ENCODE data around the gene PLCB3. TPM values are rescaled to one million over a fixed set of nuclear protein-coding genes. Genes with fewer than 3 reads are reported as not detected.
"Not testable (repeated sequence)": the region's sequence is repeated elsewhere in the genome, so short reads cannot be mapped to it uniquely, and the experiment has no call there.

PLCB3 gene
- total and polyA plus RNA-seq, 4 donors, result 12.7 to 16.9 (median 14.5) TPM

- Histone ChIP-seq H3K36me3 (ENCODE audit: control insufficient read depth, insufficient read depth, low read length) (peaks cover 58% of the 10 kb centered on the region), H3K4me1 (ENCODE audit: control insufficient read depth, insufficient read depth, low read length) (peaks cover 57% of the 10 kb centered on the region), H3K27ac (ENCODE audit: low read depth, low read length) (peak overlapping the region; percentile 100), H3K9me3 (ENCODE audit: control insufficient read depth, insufficient read depth, low read length) (no peaks in the 10 kb centered on the region), H3K27me3 (ENCODE audit: control insufficient read depth, insufficient read depth, low read length) (no peaks in the 10 kb centered on the region), H3K4me3 (ENCODE audit: low read depth, low read length) (peak overlapping the region; percentile 85)
- peak in 2 of 6 donors; percentile 24 to 57 for DNase-seq (ENCODE audit: low read depth in 4 of 6, low spot score in 6 of 6)
- under 1% methylated on average over 58 of the region's 63 CpGs for WGBS (ENCODE audit: insufficient coverage)
These were observed 9.6 kb upstream of the PLCB3 start for GRCh38 chr11:64241491-64242374.

DNA sequence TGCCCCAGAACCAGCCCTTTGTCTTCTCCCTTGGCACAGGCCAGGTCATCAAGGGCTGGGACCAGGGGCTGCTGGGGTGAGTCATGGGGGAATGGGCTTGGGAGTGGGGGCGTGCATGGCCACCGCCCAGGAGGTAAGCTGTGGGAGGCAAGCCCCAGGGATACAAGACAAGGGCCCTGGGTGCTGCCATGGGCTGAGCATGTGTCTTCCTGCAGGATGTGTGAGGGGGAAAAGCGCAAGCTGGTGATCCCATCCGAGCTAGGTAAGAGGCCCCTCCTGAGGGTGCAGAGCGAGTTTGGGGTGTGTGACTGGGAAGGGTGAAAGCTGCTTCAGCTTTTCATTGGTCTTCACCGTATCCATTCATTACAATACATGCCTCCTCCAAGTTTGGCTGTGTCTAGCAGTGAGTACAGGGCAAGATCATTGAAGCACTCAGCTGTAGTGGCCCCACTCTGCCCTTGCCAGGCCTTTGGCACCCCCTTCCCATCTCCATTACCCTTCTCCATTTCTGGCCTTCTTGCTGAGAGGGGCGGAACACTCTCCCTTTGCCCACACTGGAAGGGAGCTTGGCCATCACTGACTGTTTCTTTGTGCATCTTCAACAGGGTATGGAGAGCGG lies 8.0 kb upstream of the PLCB3 start:
- Histone ChIP-seq H3K9me3 (ENCODE audit: control insufficient read depth, insufficient read depth, low read length) (no peaks in the 10 kb centered on the region), H3K4me1 (ENCODE audit: control insufficient read depth, insufficient read depth, low read length) (peaks cover 67% of the 10 kb centered on the region), H3K27me3 (ENCODE audit: control insufficient read depth, insufficient read depth, low read length) (no peaks in the 10 kb centered on the region), H3K36me3 (ENCODE audit: control insufficient read depth, insufficient read depth, low read length) (peaks cover 42% of the 10 kb centered on the region), H3K4me3 (ENCODE audit: low read depth, low read length) (no peak overlapping the region), H3K27ac (ENCODE audit: low read depth, low read length) (no peak overlapping the region)
- no peak for DNase-seq (ENCODE audit: low read depth in 4 of 6, low spot score in 6 of 6)
- WGBS (ENCODE audit: insufficient coverage), result 100% methylated on average over 2 of the region's 8 CpGs

GRCh38 chr11:64244107-64244506 lies 7.2 kb upstream of the PLCB3 start:
- H3K9me3 ChIP-seq (ENCODE audit: control insufficient read depth, insufficient read depth, low read length), result no peaks in the 10 kb centered on the region
- WGBS (ENCODE audit: insufficient coverage), result 56% methylated on average over 3 of the region's 5 CpGs
- H3K36me3 ChIP-seq (ENCODE audit: control insufficient read depth, insufficient read depth, low read length), result peaks cover 37% of the 10 kb centered on the region
- no peak for DNase-seq (ENCODE audit: low read depth in 4 of 6, low spot score in 6 of 6)
- peaks cover 67% of the 10 kb centered on the region for H3K4me1 ChIP-seq (ENCODE audit: control insufficient read depth, insufficient read depth, low read length)
- no peak overlapping the region for H3K27ac ChIP-seq (ENCODE audit: low read depth, low read length)
- no peak overlapping the region for H3K4me3 ChIP-seq (ENCODE audit: low read depth, low read length)
- no peaks in the 10 kb centered on the region for H3K27me3 ChIP-seq (ENCODE audit: control insufficient read depth, insufficient read depth, low read length)

- no peak for DNase-seq (ENCODE audit: low read depth in 4 of 6, low spot score in 6 of 6)
- 77% methylated on average over 3 of the region's 6 CpGs for WGBS (ENCODE audit: insufficient coverage)
- Histone ChIP-seq H3K36me3 (ENCODE audit: control insufficient read depth, insufficient read depth, low read length) (peaks cover 37% of the 10 kb centered on the region), H3K27ac (ENCODE audit: low read depth, low read length) (peak overlapping the region; percentile 41), H3K4me3 (ENCODE audit: low read depth, low read length) (no peak overlapping the region), H3K4me1 (ENCODE audit: control insufficient read depth, insufficient read depth, low read length) (peaks cover 67% of the 10 kb centered on the region), H3K27me3 (ENCODE audit: control insufficient read depth, insufficient read depth, low read length) (no peaks in the 10 kb centered on the region), H3K9me3 (ENCODE audit: control insufficient read depth, insufficient read depth, low read length) (no peaks in the 10 kb centered on the region)
These were observed 6.4 kb upstream of the PLCB3 start for GRCh38 chr11:64244966-64245365.

- Histone ChIP-seq H3K4me3 (ENCODE audit: low read depth, low read length) (peak overlapping the region; percentile 62), H3K36me3 (ENCODE audit: control insufficient read depth, insufficient read depth, low read length) (peaks cover 37% of the 10 kb centered on the region), H3K27ac (ENCODE audit: low read depth, low read length) (peak overlapping the region; percentile 41), H3K4me1 (ENCODE audit: control insufficient read depth, insufficient read depth, low read length) (peaks cover 67% of the 10 kb centered on the region), H3K9me3 (ENCODE audit: control insufficient read depth, insufficient read depth, low read length) (no peaks in the 10 kb centered on the region), H3K27me3 (ENCODE audit: control insufficient read depth, insufficient read depth, low read length) (peaks cover 1% of the 10 kb centered on the region)
- 8% methylated on average over 2 of the region's 6 CpGs for WGBS (ENCODE audit: insufficient coverage)
- peak in 1 of 6 donors; percentile 66 for DNase-seq (ENCODE audit: low read depth in 4 of 6, low spot score in 6 of 6)
These were observed 5.9 kb upstream of the PLCB3 start for GRCh38 chr11:64245401-64245796.

DNA sequence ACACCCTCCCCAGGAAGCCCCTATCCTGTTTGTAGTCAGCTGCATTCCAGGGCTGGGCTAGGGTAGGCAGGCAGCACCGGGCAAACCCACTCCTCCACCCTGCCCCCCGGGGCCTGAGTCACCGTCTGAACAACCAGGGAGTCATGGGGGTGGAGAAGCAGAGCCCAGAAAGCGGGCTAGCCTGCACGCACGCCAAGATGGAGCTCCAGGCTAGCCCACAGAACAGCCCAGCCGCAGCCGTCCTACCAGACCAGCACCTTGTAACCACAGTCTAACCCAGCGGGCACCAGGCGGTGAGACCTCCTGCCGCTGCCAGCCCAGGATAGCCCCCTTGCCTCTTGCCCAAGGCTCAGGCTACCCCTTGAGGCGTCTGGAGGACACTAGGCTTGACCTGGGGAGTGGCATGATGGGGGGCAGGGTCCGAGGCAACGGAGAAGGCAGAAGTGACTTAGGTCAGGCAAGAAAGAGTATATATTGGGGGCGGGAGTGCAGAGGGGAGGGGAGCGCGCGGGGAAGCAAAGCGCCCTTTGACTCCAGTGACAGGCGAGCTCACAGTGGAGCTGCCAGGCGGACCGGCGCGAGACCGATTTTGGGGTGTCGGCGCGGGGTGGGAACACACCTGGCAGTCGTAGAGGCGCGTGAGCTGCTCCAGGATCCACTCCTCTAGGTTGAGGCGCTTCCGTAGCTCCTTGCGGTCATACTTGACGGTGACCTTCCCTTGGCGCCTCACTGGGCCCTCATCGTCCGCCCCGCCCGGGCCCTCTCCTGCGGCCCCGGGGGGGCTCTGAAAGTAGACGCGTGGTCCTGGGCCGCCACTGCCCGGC lies 5.3 kb upstream of the PLCB3 start:
- H3K4me1 ChIP-seq (ENCODE audit: control insufficient read depth, insufficient read depth, low read length), result peaks cover 69% of the 10 kb centered on the region
- H3K27me3 ChIP-seq (ENCODE audit: control insufficient read depth, insufficient read depth, low read length), result peaks cover 6% of the 10 kb centered on the region
- no peaks in the 10 kb centered on the region for H3K9me3 ChIP-seq (ENCODE audit: control insufficient read depth, insufficient read depth, low read length)
- peak in 2 of 6 donors; percentile 63 to 75 for DNase-seq (ENCODE audit: low read depth in 4 of 6, low spot score in 6 of 6)
- H3K36me3 ChIP-seq (ENCODE audit: control insufficient read depth, insufficient read depth, low read length), result peaks cover 37% of the 10 kb centered on the region
- under 1% methylated on average over 39 of the region's 46 CpGs for WGBS (ENCODE audit: insufficient coverage)
- H3K27ac ChIP-seq (ENCODE audit: low read depth, low read length), result peak overlapping the region; percentile 41
- peak overlapping the region; percentile 62 for H3K4me3 ChIP-seq (ENCODE audit: low read depth, low read length)

GRCh38 chr11:64246621-64246870 lies 4.8 kb upstream of the PLCB3 start:
- not testable (repeated sequence) for H3K27ac ChIP-seq (ENCODE audit: low read depth, low read length); DNase-seq (ENCODE audit: low read depth in 4 of 6, low spot score in 6 of 6); H3K27me3 ChIP-seq (ENCODE audit: control insufficient read depth, insufficient read depth, low read length); H3K9me3 ChIP-seq (ENCODE audit: control insufficient read depth, insufficient read depth, low read length)
- peak overlapping the region; percentile 62 for H3K4me3 ChIP-seq (ENCODE audit: low read depth, low read length)
- WGBS (ENCODE audit: insufficient coverage), result 0% methylated on average over 40 of the region's 43 CpGs
- H3K36me3 ChIP-seq (ENCODE audit: control insufficient read depth, insufficient read depth, low read length), result peaks cover 37% of the 10 kb centered on the region
- peaks cover 71% of the 10 kb centered on the region for H3K4me1 ChIP-seq (ENCODE audit: control insufficient read depth, insufficient read depth, low read length)

DNA sequence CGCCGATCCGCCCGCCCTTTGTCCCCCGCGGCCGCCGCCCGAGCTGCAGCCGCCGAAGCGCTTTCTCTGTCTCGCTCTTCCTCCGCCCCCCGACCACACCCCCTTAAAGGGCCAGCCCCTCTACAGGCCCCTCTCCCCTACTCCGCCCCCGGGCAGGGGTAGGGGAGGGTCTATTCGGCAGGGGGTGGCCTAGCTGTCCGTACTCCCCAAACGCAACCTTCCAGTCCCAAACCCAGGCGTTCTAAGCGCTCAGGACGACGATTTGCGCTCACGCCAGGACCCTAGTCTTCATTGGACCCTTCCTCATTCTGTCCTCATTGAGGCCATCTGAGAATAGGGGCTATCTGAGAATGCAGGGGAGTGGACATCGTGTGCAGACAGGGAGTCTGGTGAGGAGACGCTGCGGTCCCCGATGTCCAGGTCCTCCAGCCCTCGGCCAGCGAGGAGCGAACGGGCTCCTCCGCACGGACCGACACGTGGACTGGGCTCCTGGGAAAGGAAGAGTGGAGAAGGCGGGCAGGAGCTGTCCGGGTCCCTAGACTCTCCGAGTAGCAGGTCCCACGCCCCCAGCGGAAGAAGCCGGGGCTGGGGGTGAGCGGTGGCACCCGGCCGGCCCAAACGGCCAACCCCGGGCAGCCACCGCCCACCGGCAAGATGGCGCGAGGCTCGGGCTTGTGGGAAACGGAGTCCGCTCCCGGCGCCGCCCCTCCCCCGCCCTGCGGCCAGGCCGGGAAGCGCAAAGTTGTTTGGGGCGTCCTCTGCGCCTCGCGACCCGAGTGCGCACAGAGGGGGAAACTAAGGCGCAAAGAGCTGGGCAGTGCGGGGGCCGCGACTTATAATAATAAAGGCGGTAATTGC lies 4.2 kb upstream of the PLCB3 start, which contains the start of gene PPP1R14B:
Gene PPP1R14B (minus strand): TSS at position 73 of the 858 bp plus-strand sequence. CDS start 270 bp downstream, outside the sequence.
- H3K9me3 ChIP-seq (ENCODE audit: control insufficient read depth, insufficient read depth, low read length), result no peaks in the 10 kb centered on the region
- H3K27ac ChIP-seq (ENCODE audit: low read depth, low read length), result peak within 1 kb of the TSS; percentile 97
- under 1% methylated on average over 51 of the region's 74 CpGs for WGBS (ENCODE audit: insufficient coverage)
- H3K36me3 ChIP-seq (ENCODE audit: control insufficient read depth, insufficient read depth, low read length), result peaks cover 32% of the 10 kb centered on the region
- DNase-seq (ENCODE audit: low read depth in 4 of 6, low spot score in 6 of 6), result peak in 5 of 6 donors; percentile 58 to 96 (median 81)
- peaks cover 71% of the 10 kb centered on the region for H3K4me1 ChIP-seq (ENCODE audit: control insufficient read depth, insufficient read depth, low read length)
- H3K4me3 ChIP-seq (ENCODE audit: low read depth, low read length), result peak within 1 kb of the TSS; percentile 85
- H3K27me3 ChIP-seq (ENCODE audit: control insufficient read depth, insufficient read depth, low read length), result peaks cover 6% of the 10 kb centered on the region
